T-helper 2 cell (primary cell): ENCODE data around the gene LSM4.

ENCODE experiments used
- DNase-seq, 5 experiments: peaks; one replicate each; pipeline versions ENCODE4 v3.0.0 to v3.0.0-alpha.2; 2012 to 2022

LSM4 gene

GRCh38 chr19:18310966-18311365 lies 11.9 kb downstream of the LSM4 start:
- DNase-seq, result no peak

GRCh38 chr19:18310118-18310909 lies 12.6 kb downstream of the LSM4 start:
- DNase-seq, result no peak

- no peak for DNase-seq
These were observed 13.3 kb downstream of the LSM4 start for GRCh38 chr19:18309525-18310064.

DNA sequence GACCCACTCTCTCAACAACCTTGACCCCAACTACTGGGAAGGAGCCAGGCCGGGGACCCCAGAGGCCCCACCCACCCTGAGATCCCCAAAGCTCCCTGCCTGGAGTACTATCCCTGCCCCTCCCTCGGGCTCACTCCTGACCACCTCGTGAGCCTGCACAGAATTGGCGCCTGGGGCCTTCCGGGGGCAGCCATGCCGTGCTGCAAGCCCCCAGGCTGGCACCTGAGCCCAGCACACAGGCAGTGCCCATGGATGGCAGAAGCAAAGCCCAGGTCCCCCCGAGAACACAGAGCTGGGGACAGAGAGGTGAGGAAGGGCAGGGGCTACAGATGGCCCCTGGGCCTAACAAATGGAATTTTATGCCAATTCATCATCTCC lies 13.9 kb downstream of the LSM4 start:
- no peak for DNase-seq

GRCh38 chr19:18308051-18308947 lies 14.6 kb downstream of the LSM4 start:
- DNase-seq, result no peak

DNA sequence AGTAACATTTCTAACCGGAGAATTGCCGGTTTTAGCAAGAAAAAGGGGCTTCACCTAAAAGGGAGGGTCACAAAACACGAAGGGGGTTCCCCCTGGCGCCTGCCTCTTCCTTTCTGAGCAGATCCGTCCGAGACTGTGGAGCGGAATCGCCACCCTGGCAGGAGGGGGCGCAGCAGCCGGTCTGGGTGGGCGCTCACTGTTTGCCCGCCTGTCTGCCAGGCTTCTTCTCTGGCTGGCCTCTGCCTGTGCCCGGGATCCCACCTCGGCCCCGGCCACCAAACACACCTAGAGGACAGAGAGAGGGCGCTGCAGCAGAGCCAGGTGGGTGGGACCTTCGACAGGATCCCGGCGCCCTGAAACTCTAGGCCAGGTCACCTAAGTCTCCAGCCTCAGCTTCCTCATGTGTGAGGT lies 15.6 kb downstream of the LSM4 start:
- peak in 1 of 5 experiments; percentile 58 for DNase-seq

- DNase-seq, result peak in 1 of 5 experiments; percentile 65
These were observed 16.0 kb downstream of the LSM4 start for GRCh38 chr19:18306888-18307260.

DNA sequence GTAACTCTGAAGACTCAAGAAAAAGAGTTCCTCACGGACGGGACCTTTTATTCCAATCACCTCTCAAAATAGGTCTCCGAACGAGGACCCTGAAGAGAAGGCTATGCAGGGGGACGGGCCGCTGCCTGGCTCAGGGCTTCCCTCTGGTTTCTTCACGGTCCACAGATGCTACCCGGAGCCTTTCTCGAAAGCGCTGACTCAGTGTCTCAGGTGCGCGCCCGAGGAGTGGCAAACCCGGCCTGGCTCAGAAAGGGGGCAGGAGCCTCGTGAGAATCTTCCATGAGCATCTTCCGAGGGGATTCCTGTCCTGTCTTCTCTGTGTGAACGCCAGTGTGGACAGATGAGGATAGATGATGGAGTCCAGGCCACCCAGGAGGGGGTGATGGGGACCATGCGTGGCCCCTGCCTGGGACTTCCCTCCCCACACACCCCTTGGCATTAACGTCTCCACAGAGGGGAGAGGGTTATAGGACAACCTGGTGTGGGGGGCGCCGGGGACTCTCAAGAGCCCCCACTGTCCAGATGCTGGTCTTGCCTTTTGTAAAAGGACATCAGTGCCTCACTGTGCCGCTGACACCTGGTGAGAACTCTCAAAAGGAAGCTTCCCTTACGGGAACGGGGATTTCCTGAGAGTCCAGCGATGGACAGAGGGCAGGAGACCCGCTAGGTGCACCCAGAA lies 16.5 kb downstream of the LSM4 start:
- DNase-seq, result no peak

DNA sequence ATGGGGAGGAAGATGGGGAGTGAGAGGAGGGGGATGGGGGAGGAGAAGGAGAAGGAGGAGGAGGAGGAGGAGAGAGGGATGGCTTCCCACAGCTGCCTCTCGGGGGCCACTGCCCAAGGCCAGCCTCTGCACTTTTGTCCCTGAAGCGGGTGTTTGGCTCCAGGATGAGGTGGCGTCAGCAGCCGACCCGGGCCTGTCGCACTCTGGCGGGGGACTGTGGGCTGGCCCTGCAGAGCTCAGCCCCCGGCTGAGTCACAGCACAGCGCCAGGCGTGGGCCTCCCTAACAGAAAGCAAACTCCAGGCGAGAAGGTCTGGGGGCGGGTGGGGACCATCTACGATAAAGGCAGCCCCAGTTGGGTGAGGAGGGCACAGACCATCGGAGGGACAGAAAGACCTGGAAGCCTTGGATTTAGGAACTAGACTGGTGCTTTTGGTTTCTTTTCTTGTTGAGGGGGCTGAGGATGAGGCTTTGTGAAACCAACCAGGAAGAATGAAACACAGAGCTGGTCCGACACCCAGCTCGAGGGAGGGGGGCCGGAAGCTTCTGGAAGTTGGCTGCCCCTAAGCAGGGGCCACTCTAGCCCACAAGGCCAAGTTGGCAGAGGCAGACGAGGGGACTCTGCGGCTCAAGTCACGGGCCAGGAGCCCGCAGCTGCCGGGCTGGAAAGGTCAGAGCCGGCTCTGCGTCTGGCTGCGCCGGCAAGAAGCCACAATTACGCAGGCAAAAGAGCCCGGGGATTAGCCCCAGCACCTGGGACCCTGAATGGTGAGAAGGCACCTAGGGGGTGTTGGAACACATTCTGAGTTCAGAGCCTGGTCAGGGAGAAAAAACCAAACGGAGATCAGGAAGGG lies 18.2 kb downstream of the LSM4 start:
- DNase-seq, result peak; percentile 48 to 88 (median 70)

GRCh38 chr19:18304208-18304457 lies 18.7 kb downstream of the LSM4 start:
- DNase-seq, result no peak

GRCh38 chr19:18301718-18302111 lies 21.2 kb downstream of the LSM4 start:
- DNase-seq, result no peak

- no peak for DNase-seq
These were observed 21.8 kb downstream of the LSM4 start for GRCh38 chr19:18300930-18301717.

DNA sequence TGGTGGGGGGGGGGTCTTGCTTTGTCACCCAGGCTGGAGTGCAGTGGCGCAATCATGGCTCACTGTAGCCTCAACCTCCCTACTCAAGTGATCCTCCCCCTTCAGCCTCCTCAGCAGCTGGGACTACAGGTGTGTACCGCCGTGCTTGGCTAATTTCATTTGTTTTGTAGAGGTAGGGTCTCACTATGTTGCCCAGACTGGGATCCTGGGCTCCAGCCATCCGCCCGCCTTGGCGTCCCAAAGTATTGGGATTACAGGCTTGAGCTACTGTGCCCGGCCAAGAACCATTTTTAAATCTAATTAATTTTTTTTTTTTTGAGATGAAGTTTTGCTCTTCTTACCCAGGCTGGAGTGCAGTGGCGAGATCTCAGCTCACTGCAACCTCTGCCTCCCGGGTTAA lies 23.2 kb downstream of the LSM4 start:
- DNase-seq, result no peak

GRCh38 chr19:18298601-18299000 lies 24.3 kb downstream of the LSM4 start:
- no peak for DNase-seq

DNA sequence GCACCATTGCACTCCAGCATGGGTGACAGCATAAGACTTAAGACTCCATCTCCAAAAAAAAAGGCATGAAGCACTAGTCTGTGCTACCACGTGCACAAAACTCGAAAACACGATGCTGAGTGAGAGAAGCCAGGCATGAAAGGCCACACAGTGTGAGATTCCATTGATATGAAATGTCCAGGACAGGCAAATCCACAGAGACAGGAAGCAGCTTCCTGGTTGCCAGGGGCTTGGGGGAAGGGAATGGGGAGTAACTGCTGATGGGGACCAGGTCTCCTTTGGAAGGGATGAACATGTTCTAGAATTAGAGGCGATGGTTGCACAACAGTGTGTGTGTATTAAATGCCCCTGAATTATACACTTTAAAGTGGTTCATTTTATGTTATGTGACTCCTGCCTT lies 25.6 kb downstream of the LSM4 start:
- DNase-seq, result no peak

- DNase-seq, result no peak
These were observed 27.8 kb downstream of the LSM4 start for GRCh38 chr19:18295034-18295451.

DNA sequence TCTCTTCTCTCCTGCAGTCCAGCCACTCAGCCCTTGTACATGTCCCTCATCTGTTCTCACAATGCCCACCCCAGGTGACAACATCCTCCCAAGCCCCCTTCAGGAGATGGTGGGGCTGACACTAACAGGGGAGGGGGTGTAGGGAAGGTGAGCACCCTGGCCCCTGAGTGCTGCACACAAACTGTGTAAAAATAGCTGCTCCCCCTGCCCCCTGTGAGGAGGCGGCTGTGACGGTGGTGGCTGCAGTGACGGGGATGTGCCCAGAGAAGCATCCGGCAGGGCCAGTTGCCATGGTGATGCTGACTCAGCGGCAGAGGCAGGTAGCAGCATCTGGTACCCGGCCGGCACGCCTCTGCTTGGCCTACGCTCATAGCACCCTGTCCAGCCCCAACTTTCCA lies 28.4 kb downstream of the LSM4 start:
- peak; percentile 71 to 95 (median 90) for DNase-seq

DNA sequence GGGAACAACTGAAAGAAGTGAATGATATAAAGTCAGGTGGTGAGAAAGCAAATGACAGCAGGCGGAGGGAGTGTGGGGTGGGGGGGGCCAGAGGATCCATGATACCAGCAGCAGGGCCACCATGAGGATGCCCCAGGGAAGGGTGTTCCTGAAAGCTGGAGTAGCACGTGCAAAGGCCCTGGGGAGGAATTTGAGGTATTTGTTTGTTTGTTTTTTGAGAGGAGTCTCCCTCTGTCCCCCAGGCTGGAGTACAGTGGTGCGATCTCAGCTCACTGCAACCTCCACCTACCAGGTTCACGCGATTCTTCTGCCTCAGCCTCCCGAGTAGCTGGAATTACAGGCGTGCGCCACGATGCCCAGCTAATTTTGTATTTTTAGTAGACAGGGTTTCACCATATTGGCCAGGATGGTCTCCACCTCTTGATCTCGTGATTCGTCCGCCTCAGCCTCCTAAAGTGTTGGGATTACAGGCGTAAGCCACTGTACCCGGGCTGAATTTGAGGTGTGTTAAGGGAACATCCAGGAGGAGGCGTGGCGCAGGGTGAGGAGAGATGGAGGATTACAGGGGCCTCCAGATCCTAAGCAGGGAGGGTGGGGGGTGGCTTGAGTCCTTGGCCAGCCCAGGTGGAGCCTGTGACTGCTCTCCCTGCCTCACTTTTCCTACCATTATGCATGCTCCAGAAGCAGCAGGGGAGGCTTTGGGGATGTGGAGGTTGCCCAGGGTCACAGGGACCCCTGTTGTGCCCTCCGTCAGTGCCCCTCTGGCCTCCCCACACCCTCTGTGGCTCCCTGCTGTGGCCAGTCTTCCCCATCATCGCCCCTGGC lies 29.0 kb downstream of the LSM4 start:
- no peak for DNase-seq

DNA sequence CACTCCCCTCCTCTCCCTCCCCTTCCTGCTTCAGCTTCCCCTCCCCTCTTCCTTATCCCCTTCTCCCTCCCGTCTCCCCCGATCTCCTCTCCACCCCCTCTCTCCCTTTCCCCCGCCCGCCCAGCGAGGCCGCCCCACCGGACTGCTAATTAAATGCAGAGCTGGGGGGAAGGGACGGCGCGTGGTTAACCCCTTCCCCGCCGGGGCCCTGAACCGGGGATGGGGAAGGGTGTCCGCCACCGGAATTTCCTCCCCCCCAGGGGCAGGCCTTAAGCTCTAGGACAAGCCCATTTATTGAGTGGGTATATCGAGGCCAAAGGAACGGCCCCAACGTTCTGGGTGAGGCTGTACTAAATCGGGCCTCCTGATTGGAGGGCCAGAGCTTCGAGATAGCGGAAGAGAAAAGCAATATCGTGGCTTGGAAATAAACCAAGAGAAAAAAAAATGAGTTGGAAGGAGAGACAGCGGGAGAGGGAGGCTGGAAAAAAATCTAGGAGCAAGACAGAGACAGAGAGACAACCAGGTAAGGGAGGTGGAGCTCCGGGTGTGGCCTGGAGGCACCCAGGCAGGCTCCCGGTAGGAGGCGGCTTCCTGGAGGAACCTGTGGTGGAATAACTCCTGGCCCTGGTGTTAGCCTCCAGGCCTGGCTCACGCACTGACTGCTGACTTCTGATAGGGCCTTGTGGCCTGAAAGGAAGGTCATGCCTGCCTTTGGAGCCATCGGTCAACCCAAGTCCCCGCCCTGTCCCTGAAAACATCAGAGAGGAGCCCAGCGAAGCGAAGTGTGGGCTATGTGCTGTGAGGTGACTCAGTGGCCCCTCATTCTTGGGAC lies 29.9 kb downstream of the LSM4 start:
- peak in 1 of 5 experiments; percentile 88 for DNase-seq

- peak in 1 of 5 experiments; percentile 60 for DNase-seq
These were observed 30.4 kb downstream of the LSM4 start for GRCh38 chr19:18292462-18292809.
